ENCODE measurements around the gene SYNDIG1. TPM values are rescaled to one million over a fixed set of nuclear protein-coding genes. Genes with fewer than 3 reads are reported as not detected.

SYNDIG1 gene
- total and polyA plus RNA-seq, 2 experiments from 2014 or later: 1.7 to 2.4 TPM

DNA sequence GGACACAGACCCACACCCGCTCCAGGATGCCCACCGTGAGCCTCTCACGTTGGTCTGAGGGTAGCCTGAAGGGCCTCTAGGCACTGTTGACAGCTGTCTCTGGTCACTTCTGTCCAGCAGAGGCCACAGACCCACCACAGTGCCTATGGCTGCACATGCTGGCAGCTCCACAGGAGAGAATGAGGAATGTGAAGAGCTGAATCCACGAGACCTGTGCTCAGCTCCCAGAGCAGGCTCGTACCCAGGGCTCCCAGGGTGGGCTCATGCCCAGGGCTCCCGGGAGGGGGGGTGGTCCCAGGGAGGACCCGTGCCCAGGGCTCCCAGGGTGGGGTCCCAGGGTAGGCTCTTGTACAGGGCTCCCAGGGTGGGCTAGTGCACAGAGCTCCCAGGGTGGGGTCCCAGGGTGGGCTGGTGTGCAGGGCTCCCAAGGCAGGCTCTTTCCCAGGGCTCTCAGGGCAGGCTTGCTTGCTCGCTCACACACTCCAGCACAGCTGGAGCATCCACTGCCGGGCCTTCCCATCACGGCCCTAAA is 201.0 kb downstream of the SYNDIG1 start:
- Histone ChIP-seq H3K36me3 (no peaks in the 10 kb centered on the region), H3K4me3 (no peak overlapping the region), H3K27ac (no peak overlapping the region), H3K27me3 (no peaks in the 10 kb centered on the region), H3K4me1 (ENCODE audit: low read depth) (no peaks in the 10 kb centered on the region), H3K9me3 (ENCODE audit: low read depth) (no peaks in the 10 kb centered on the region)
- no peak for DNase-seq (ENCODE audit: low read depth in 1 of 2, low spot score in 1 of 2)
- TF ChIP-seq, protein P1, sequence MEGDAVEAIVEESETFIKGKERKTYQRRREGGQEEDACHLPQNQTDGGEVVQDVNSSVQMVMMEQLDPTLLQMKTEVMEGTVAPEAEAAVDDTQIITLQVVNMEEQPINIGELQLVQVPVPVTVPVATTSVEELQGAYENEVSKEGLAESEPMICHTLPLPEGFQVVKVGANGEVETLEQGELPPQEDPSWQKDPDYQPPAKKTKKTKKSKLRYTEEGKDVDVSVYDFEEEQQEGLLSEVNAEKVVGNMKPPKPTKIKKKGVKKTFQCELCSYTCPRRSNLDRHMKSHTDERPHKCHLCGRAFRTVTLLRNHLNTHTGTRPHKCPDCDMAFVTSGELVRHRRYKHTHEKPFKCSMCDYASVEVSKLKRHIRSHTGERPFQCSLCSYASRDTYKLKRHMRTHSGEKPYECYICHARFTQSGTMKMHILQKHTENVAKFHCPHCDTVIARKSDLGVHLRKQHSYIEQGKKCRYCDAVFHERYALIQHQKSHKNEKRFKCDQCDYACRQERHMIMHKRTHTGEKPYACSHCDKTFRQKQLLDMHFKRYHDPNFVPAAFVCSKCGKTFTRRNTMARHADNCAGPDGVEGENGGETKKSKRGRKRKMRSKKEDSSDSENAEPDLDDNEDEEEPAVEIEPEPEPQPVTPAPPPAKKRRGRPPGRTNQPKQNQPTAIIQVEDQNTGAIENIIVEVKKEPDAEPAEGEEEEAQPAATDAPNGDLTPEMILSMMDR (IDR thresholded peaks at IDR 0.05; ENCODE audit: low read depth, low read length): no peak

DNA sequence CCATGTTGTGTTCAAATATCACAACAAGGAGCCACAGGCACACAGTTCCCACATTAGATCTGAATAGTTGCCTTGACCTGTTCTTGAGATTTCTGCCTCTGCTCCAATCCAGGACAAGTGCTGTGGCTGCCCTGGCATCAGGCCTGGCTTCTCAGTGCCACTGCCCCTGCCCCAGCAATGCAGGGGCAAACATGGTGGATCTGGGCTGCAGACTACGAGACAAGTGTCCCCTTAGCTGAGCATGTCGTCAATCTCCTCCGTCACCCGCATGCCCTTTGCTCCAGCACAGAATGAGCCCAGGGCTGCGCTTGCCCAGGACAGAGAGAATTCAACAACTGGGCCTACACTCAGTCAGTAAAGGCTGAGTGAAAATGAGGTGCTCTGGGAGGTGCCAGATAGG is 201.6 kb downstream of the SYNDIG1 start:
- Histone ChIP-seq H3K9me3 (ENCODE audit: low read depth) (no peaks in the 10 kb centered on the region), H3K36me3 (no peaks in the 10 kb centered on the region), H3K4me3 (no peak overlapping the region), H3K4me1 (ENCODE audit: low read depth) (no peaks in the 10 kb centered on the region), H3K27ac (no peak overlapping the region), H3K27me3 (no peaks in the 10 kb centered on the region)
- TF ChIP-seq, protein P1 (IDR thresholded peaks at IDR 0.05; ENCODE audit: low read depth, low read length): no peak
- DNase-seq (ENCODE audit: low read depth in 1 of 2, low spot score in 1 of 2): no peak

DNA sequence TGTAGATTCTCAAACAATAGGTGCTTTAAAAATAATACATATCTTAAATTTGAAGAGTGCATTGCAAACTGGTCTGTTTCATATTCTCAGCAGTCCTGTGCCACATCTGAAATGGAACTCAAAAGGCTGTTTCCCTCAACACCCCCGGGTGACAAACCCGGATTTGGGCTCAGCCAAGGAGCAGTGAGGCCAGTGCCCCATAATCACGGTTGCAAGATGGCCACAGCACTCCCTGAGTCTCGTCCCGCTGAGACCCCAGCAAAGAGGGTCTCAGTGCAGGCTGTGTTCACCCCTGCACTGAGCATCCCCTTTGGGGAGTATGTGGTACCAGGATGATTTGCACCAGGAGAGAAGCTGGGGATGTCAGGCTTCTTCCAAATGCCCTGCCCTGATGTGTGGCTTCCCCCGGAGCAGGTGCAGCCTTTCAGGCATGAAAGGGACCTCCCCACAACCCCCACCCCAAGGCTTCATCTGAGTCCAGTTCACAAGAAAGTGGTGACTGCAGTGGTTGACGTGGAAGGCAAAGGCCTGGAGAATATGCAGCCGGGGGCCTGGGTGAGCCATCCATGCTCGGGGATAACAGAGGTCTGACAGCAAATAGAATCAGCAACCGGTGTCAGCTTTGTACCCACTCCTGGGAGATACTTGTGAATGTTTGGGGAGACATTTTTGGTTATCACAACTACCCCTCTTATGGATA is 202.9 kb downstream of the SYNDIG1 start:
- Histone ChIP-seq H3K4me1 (ENCODE audit: low read depth) (no peaks in the 10 kb centered on the region), H3K27ac (no peak overlapping the region), H3K27me3 (no peaks in the 10 kb centered on the region), H3K9me3 (ENCODE audit: low read depth) (no peaks in the 10 kb centered on the region), H3K4me3 (no peak overlapping the region), H3K36me3 (no peaks in the 10 kb centered on the region)
- no peak for DNase-seq (ENCODE audit: low read depth in 1 of 2, low spot score in 1 of 2)
- TF ChIP-seq, protein P1 (IDR thresholded peaks at IDR 0.05; ENCODE audit: low read depth, low read length): no peak

DNA sequence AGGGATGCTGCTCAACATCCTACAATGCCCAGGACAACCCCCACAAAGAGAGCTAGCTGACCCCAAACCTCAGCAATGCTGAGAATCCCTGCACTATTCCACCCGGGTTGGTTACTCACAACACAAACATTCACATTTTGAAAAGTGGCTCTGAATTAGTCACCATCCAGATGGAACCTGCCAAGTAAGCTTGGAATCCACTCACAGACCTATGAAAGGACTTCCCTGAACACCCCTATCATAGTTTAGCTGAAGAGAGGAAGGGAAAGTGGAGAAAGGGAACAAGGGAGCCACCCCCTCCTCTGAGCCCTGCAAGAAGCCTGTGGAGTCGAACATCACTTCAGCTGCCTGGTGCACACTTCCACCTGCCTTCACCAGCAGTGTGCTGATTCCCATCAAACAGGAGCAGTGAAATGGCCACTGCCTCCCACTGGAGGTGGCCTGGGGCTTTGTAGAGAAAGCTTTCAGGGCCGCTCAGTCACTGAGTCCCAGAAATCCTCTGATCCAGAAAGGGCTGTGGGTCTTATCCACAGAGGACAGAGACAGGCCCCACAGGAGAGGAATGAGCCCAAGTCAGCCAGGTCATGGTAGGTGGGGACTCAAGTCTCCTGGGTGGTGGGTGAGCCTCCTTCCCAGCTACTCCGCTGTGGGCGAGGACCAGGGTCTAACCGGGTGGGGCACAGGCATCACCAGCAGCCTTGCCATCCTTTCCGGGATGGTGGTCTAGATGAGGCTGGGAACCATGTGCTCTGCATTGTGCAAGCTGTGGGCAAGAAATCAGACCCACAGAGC is 203.7 kb downstream of the SYNDIG1 start:
- peak in 1 of 2 donors; percentile 96 for DNase-seq (ENCODE audit: low read depth in 1 of 2, low spot score in 1 of 2)
- Histone ChIP-seq H3K9me3 (ENCODE audit: low read depth) (no peaks in the 10 kb centered on the region), H3K27ac (no peak overlapping the region), H3K4me3 (no peak overlapping the region), H3K4me1 (ENCODE audit: low read depth) (no peaks in the 10 kb centered on the region), H3K36me3 (no peaks in the 10 kb centered on the region), H3K27me3 (no peaks in the 10 kb centered on the region)
- TF ChIP-seq, protein P1 (IDR thresholded peaks at IDR 0.05; ENCODE audit: low read depth, low read length): no peak

DNA sequence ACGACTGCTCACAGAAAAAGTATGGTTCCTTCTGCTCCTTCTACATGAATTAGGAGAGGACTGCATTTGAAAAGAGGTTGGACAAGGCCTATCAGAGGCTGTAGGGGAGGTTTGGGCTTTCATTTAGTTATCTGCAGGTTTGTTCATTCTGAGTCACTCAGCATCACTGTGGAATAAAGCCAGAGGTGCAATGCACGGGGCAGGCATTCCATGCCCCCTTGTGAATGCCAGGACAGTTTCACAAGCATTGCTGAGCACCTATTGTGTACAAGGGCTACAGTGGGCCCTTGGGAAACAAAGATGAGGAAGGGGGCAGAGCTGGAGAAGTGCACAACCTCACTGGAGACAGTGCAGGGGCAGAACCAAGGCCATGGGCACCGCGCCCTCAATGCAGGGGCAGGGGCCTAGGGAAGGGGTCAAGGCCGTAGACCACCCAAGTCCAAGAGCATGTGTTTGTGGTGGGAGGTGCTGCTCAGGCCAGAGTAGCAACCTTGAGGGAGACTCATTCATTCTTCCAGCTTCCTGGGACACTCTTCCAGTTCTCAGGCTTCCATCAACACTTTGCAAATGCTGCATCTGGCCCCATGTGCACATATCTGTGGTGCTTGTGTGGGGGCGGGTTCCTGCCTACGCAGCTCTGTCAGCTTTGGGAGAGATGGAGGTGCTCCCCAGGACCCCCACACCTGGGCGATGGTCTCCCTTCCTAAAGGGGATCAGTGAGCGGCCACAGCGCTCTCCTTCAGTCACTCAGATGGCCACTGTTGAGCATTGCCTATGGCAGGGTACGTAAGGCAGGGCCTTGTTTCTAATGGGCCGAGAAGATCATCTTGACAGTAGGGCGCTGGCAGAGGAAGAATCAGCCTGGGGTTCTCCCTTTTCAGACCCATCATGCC is 204.5 kb downstream of the SYNDIG1 start:
- Histone ChIP-seq H3K9me3 (ENCODE audit: low read depth) (no peaks in the 10 kb centered on the region), H3K4me3 (no peak overlapping the region), H3K4me1 (ENCODE audit: low read depth) (no peaks in the 10 kb centered on the region), H3K27me3 (no peaks in the 10 kb centered on the region), H3K36me3 (no peaks in the 10 kb centered on the region), H3K27ac (no peak overlapping the region)
- DNase-seq (ENCODE audit: low read depth in 1 of 2, low spot score in 1 of 2): peak in 1 of 2 donors; percentile 67
- TF ChIP-seq, protein P1 (IDR thresholded peaks at IDR 0.05; ENCODE audit: low read depth, low read length): no peak

Measured in cardiac muscle cell (in vitro differentiated cells and primary cell).